ENCODE measurements around the gene ABCF2.

The ABCF2 gene

DNA sequence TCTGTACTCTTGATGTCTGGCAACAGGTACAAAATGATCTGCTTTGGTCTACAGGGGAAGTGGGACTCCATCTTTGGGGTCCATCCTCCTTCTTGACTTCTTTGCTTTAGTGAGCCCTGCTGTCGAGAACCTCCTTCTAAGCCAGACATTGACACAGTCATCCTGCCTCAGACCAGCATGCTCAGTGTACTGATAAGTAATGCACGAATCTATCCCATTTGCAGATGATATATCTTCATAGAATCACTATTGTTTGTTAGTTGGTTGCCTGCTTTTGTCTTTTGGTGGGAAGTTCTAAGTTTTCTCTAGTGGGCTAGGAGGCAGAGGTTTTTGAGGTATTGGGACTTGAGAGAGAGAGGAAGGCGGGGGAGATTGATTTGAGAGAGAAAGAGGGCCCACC lies 25.7 kb downstream of the ABCF2 start:
- no peak overlapping the region for H3K4me3 ChIP-seq (ENCODE audit: low read length)
- DNase-seq (ENCODE audit: low read depth), result no peak
- TF ChIP-seq, protein P1, sequence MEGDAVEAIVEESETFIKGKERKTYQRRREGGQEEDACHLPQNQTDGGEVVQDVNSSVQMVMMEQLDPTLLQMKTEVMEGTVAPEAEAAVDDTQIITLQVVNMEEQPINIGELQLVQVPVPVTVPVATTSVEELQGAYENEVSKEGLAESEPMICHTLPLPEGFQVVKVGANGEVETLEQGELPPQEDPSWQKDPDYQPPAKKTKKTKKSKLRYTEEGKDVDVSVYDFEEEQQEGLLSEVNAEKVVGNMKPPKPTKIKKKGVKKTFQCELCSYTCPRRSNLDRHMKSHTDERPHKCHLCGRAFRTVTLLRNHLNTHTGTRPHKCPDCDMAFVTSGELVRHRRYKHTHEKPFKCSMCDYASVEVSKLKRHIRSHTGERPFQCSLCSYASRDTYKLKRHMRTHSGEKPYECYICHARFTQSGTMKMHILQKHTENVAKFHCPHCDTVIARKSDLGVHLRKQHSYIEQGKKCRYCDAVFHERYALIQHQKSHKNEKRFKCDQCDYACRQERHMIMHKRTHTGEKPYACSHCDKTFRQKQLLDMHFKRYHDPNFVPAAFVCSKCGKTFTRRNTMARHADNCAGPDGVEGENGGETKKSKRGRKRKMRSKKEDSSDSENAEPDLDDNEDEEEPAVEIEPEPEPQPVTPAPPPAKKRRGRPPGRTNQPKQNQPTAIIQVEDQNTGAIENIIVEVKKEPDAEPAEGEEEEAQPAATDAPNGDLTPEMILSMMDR (conservative IDR thresholded peaks at IDR 0.05; ENCODE audit: low read depth, low read length), result no peak

DNA sequence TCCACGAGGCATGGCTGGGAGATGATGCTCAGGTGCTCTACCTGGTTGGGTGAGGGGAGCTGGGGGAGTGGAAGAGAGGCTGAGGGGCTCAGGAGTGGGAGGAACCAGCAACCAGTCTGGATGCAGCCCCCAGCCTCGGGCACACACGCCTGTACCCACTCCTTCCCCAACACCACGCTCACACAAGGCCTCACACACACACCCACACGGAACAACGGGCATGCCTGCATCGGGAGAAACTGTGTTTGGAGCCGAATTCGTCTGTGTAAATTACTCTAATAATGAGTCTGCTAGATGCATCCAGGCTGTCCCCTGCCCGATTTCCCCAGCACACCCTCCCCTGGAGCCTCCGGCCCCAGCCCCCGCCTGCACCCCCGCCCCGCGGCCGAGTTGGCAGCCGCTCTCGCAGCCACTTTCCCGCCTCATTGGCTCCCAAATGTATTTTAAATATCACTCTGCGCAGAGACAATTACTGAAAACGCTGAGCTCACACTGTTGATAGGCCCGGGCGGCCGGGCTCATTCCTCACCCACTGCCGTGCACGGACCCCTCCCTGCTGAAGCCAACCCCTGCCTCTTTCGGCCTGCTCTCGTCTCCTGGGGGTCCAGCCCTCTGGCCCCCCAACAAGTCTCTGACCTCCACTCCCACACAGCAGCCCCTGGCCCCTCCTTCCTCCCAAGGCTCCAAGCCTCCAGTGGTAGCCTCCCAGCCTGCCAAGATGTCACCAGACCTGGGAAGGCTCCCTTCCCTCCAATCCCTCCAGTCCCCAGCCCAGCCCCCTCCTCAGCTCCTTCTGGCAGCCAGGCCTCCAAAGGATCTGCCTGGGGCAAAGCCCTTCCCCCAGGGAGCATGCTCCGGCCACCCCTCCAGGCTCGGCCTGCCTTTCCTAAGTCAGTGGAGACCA lies 27.8 kb downstream of the ABCF2 start:
- no peak for DNase-seq (ENCODE audit: low read depth)
- no peak overlapping the region for H3K4me3 ChIP-seq (ENCODE audit: low read length)
- TF ChIP-seq, protein P1 (conservative IDR thresholded peaks at IDR 0.05; ENCODE audit: low read depth, low read length), result no peak

DNA sequence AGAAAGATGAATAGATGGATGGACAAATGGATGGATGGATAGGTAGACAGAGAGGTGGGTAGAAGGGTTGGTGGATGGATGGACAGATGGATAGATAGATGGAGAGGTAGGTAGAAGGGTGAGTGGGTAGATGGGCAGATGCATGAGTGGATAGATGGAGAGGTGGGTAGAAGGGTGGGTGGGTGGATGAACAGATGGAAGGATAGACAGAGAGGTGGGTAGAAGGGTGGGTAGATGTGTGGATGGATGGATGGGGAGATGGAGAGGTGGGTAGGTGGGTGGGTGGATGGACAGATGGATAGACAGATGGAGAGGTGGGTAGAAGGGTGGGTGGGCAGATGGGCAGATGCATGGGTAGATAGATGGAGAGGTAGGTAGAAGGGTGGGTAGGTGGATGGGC lies 29.1 kb downstream of the ABCF2 start:
- TF ChIP-seq, protein P1 (conservative IDR thresholded peaks at IDR 0.05; ENCODE audit: low read depth, low read length), result no peak
- H3K4me3 ChIP-seq (ENCODE audit: low read length), result no peak overlapping the region
- DNase-seq (ENCODE audit: low read depth), result no peak

DNA sequence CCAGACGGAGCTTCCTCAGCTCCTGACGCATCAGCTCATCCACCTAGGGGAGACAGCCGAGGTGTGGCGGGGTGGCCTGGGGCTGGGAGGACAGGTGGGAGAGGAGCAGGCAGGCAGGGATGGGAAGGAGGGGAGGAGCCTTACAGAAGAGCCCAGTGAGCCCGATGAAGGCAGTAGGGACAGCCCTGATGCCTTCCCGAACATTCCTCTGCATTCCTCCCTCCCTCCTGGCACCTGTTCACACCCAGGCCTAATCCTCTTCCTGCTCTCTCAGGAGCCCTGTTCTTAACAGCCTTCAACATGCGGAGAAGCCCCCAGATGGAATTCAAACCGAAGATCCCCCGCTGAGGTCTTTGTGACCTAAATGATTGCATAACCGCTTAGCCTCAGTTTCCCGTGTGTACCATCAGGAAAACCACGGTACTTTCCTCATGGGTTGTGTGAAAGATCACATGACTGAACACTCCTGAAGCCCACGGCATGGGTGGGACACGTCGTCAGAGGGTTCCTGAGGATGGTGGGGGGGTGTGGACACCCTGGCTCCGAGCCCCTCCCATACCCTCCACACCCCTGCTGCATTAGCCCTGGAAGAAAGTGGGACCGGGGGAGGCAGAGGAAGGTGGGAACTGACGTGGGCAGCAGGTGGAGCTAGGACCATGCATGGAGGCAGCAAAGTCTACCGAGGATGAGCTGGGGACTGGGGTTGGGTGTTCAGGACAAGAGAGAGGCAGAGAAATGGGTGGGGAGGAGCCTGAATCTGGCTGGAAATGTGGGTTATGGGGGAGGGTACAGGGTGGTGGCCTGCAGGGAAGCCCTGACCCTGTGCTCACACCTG lies 31.2 kb downstream of the ABCF2 start:
- DNase-seq (ENCODE audit: low read depth), result no peak
- TF ChIP-seq, protein P1 (conservative IDR thresholded peaks at IDR 0.05; ENCODE audit: low read depth, low read length), result no peak

DNA sequence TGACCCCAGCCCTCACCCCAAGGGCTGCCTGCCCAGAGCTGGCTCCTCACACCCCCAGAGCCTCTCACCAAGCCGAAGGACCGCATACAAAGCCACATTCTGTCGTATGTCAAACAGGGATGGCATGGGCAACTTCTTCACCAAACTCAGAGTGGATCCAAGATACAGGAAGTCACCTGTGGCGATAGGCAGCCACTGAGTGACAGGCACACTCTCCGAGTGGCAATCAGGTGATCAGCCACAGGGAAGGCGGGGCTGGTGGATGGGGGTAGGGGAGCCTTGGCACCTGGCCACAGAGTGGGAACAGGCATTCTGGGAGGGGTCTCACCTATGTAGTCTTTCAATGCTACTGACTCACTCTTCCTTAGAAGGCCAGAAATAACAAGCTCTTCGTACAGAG lies 32.8 kb downstream of the ABCF2 start:
- H3K4me3 ChIP-seq (ENCODE audit: low read length), result no peak overlapping the region
- no peak for DNase-seq (ENCODE audit: low read depth)
- TF ChIP-seq, protein P1 (conservative IDR thresholded peaks at IDR 0.05; ENCODE audit: low read depth, low read length), result no peak

More for the DNA sequence above, 31.2 kb downstream of the ABCF2 start:
- no peak overlapping the region for H3K4me3 ChIP-seq (ENCODE audit: low read length)

DNA sequence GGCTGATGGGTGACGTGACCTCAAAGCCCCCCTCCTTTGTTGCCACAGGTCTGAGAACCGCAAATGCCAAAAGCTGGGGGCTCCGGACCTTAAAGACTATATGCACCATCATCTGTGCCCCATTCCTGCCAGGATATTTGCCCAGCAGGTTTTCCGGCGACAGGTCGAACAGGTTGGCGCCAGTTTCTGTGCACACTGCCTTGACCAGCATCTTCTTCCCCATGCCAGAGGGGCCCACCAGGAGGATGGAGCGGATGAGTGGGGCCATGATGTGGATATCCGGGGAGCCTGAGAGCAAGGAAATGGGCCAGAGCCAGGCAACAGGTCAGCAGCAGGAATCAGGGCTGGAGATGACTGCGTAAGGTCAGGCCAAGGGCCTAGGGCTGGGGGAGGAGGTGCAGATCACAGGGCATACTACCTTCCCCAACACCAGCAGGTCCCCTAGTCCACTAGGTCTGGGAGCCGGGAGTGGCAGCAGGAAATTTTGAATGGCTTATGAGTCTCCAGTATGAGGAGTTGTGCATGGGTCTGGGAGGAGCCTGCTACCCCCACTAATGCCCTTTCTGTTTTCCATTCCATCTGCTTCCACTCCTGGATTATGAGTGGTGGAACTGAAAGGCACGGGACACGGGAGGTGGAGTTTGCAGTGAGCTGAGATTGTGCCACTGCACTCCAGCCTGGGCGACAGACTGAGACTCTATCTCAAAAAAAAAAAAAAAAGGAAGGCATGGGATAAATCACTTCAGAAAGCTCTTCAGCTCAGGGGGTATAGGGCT lies 33.6 kb downstream of the ABCF2 start:
- TF ChIP-seq, protein P1 (conservative IDR thresholded peaks at IDR 0.05; ENCODE audit: low read depth, low read length), result no peak
- no peak for DNase-seq (ENCODE audit: low read depth)
- H3K4me3 ChIP-seq (ENCODE audit: low read length), result no peak overlapping the region

Data from retinal pigment epithelial cell (primary cell).